Measurements from ENCODE around the gene SDHB. TPM values are rescaled to one million over a fixed set of nuclear protein-coding genes. Genes with fewer than 3 reads are reported as not detected.

Gene SDHB
- total and polyA plus RNA-seq, 9 of the 15 experiments (the other 6 are each of a cell fraction or from before 2014, with no cell fraction given) = 207 to 554 (median 365) TPM

- no peak overlapping the region for H3K9ac ChIP-seq (ENCODE audit: insufficient read depth in 1 of 2, low read depth in 2 of 2, low read length in 2 of 2)
- no peak overlapping the region for H3K27ac ChIP-seq (ENCODE audit: extremely low read depth, low read depth, low read length)
- no peaks in the 10 kb centered on the region for H4K20me1 ChIP-seq (replicated peaks; ENCODE audit: control insufficient read depth, insufficient read depth, low read length)
- peaks cover 94% of the 10 kb centered on the region for H3K36me3 ChIP-seq (ENCODE audit: control insufficient read depth, insufficient read depth, low read length)
- intact Hi-C loops (cut with micrococcal nuclease) (no loop called here), in situ Hi-C loops (cut with MboI) (loop anchor here (25.0 kb wide), 1 partner anchor 440 kb away; no protein-coding TSS in a partner anchor)
- FAIRE-seq (no peak), DNase-seq (ENCODE audit: extremely low read depth in 1 of 4, low spot score in 3 of 4) (no peak), ATAC-seq (no peak)
- no peak overlapping the region for H2AFZ ChIP-seq (ENCODE audit: low read depth, low read length)
- H3K4me2 ChIP-seq (ENCODE audit: insufficient read depth, low read length) = no peak overlapping the region
- TF ChIP-seq FOXJ3 (CRISPR knock-in tag; IDR thresholded peaks at IDR 0.05) (no peak), NCOA2 (IDR thresholded peaks at IDR 0.05; ENCODE audit: partially characterized antibody in 2 of 2) (no peak), POLR2AphosphoS5 (IDR thresholded peaks at IDR 0.05; ENCODE audit: control insufficient read depth, insufficient read depth, low read depth, low read length) (peak; percentile 36; the same call in 1 of the 2 replicates)
- WGBS (ENCODE audit: insufficient coverage, low coverage, missing lambda C conversion rate) = 95% methylated on average over 5 of the region's 5 CpGs
- CTCF ChIA-PET (ENCODE audit: low intra/inter-chr PET ratio) = no interaction called here
- no peaks in the 10 kb centered on the region for H3K9me1 ChIP-seq (ENCODE audit: control insufficient read depth, insufficient read depth, low read length)
- no peaks in the 10 kb centered on the region for H3K9me3 ChIP-seq (replicated peaks; ENCODE audit: control insufficient read depth, insufficient read depth, low read depth, low read length)
- H3K4me3 ChIP-seq = no peak overlapping the region
- no TSS peak for BruUV-seq (replicated peaks)
- H3K4me1 ChIP-seq (replicated peaks in 1 of 2; ENCODE audit: control insufficient read depth in 2 of 2, insufficient read depth in 2 of 2, low read length in 2 of 2) = no peaks in the 10 kb centered on the region
- H3K27me3 ChIP-seq (ENCODE audit: control insufficient read depth in 2 of 2, insufficient read depth in 2 of 2, low read length in 2 of 2) = no peaks in the 10 kb centered on the region
- POLR2A ChIA-PET = interaction anchor here (0.5 to 2.3 kb wide), 4 partner anchors 9 to 166 kb away, joined by 3 to 9 read pairs (median 4); no protein-coding TSS in a partner anchor
- no peaks in the 10 kb centered on the region for H3K79me2 ChIP-seq (ENCODE audit: control insufficient read depth, insufficient read depth, low read length)
Observed at GRCh38 chr1:17027403-17027802, 26.4 kb downstream of the SDHB start.

- Histone ChIP-seq H3K27ac (ENCODE audit: extremely low read depth, low read depth, low read length) (no peak overlapping the region), H3K9me1 (ENCODE audit: control insufficient read depth, insufficient read depth, low read length) (no peaks in the 10 kb centered on the region), H3K27me3 (ENCODE audit: control insufficient read depth in 2 of 2, insufficient read depth in 2 of 2, low read length in 2 of 2) (no peaks in the 10 kb centered on the region), H3K4me1 (replicated peaks in 1 of 2; ENCODE audit: control insufficient read depth in 2 of 2, insufficient read depth in 2 of 2, low read length in 2 of 2) (no peaks in the 10 kb centered on the region), H3K9me3 (replicated peaks; ENCODE audit: control insufficient read depth, insufficient read depth, low read depth, low read length) (no peaks in the 10 kb centered on the region), H3K4me3 (no peak overlapping the region), H2AFZ (ENCODE audit: low read depth, low read length) (no peak overlapping the region), H3K9ac (ENCODE audit: insufficient read depth in 1 of 2, low read depth in 2 of 2, low read length in 2 of 2) (peak overlapping the region in 1 of 2 experiments; percentile 28; a peak in 1 of 4 replicates), H3K4me2 (ENCODE audit: insufficient read depth, low read length) (no peak overlapping the region), H3K79me2 (ENCODE audit: control insufficient read depth, insufficient read depth, low read length) (no peaks in the 10 kb centered on the region), H4K20me1 (replicated peaks; ENCODE audit: control insufficient read depth, insufficient read depth, low read length) (no peaks in the 10 kb centered on the region), H3K36me3 (ENCODE audit: control insufficient read depth, insufficient read depth, low read length) (peaks cover 97% of the 10 kb centered on the region)
- FAIRE-seq (no peak), ATAC-seq (no peak), DNase-seq (ENCODE audit: extremely low read depth in 1 of 4, low spot score in 3 of 4) (no peak)
- 100% methylated on average over 1 of the region's 1 CpG for WGBS (ENCODE audit: insufficient coverage, low coverage, missing lambda C conversion rate)
- no TSS peak for BruUV-seq (replicated peaks)
- CTCF ChIA-PET (ENCODE audit: low intra/inter-chr PET ratio) = no interaction called here
- in situ Hi-C loops (cut with MboI) (loop anchor here (25.0 kb wide), 1 partner anchor 437 kb away; no protein-coding TSS in a partner anchor), intact Hi-C loops (cut with micrococcal nuclease) (no loop called here)
- POLR2A ChIA-PET = interaction anchor here (1.2 kb wide), 1 partner anchor 16 kb away, joined by 3 read pairs; no protein-coding TSS in a partner anchor
- TF ChIP-seq TARDBP (IDR thresholded peaks at IDR 0.05) (no peak), HBP1 (CRISPR knock-in tag; IDR thresholded peaks at IDR 0.05) (no peak), ZNF174 (CRISPR knock-in tag; IDR thresholded peaks at IDR 0.05) (no peak), ETS1 (conservative IDR thresholded peaks at IDR 0.05; ENCODE audit: control insufficient read depth, low read depth, low read length) (no peak), ZNF436 (CRISPR knock-in tag; IDR thresholded peaks at IDR 0.05) (no peak), ZNF644 (tag; IDR thresholded peaks at IDR 0.05; ENCODE audit: low read depth) (no peak), BDP1 (IDR thresholded peaks at IDR 0.05; ENCODE audit: insufficient read depth, insufficient read length) (no peak), RBM15 (IDR thresholded peaks at IDR 0.05; ENCODE audit: insufficient read depth, low read length) (no peak), TFAP4 (CRISPR knock-in tag; IDR thresholded peaks at IDR 0.05; ENCODE audit: borderline replicate concordance) (no peak), PHB2 (IDR thresholded peaks at IDR 0.05; ENCODE audit: low read depth) (no peak)
Observed at GRCh38 chr1:17024721-17025120, 29.1 kb downstream of the SDHB start.
